HEK293 (cell line): ENCODE results near the gene EPHB3.

ENCODE experiments used
- CTCF ChIA-PET: fragments of 350-600 bp; formaldehyde crosslinking; extraction: SDS; loops from one replicate; lab custom pipeline; 2021; ENCODE audit warnings: antibody characterized with exemption; lab: Yijun Ruan, JAX
- POLR2A ChIA-PET: fragments of 300-600 bp; formaldehyde crosslinking; extraction: SDS; loops from one replicate; lab custom pipeline; 2020; ENCODE audit warnings: antibody characterized with exemption, inconsistent platforms; lab: Yijun Ruan, JAX
- H3K27ac ChIP-seq: fragments of 200-500 bp; sonication (Bioruptor generic); 2 replicates; pipeline ENCODE4 v1.5.1; 2014; ENCODE audit warnings: low read depth, low read length, control low read depth, inconsistent platforms; ENCODE audit errors: extremely low read depth
- H3K36me3 ChIP-seq, 2 experiments: fragments of 200-500 bp in 1 of 2; sonication (Bioruptor generic) in 1 of 2; 1 replicate in 1 of 2; 2 replicates in 1 of 2; pipeline ENCODE4 v1.5.1; 2014 to 2017; ENCODE audit warnings: inconsistent platforms in 2 of 2, low read length in 2 of 2; ENCODE audit not compliant: control insufficient read depth in 2 of 2, insufficient read depth in 1 of 2
- H3K4me1 ChIP-seq: fragments of 200-500 bp; sonication (Bioruptor generic); 2 replicates; pipeline ENCODE4 v1.5.1; 2014; ENCODE audit warnings: mild to moderate bottlenecking, low read length, inconsistent platforms; ENCODE audit not compliant: control insufficient read depth, insufficient read depth
- H3K4me3 ChIP-seq: 2 replicates; pipeline ENCODE4 v1.5.1; 2011; ENCODE audit warnings: low read depth, mild to moderate bottlenecking, control low read depth, low read length, moderate library complexity
- H3K9me3 ChIP-seq: fragments of 200-500 bp; sonication (Bioruptor generic); 2 replicates; pipeline ENCODE4 v1.5.1; 2014; ENCODE audit warnings: low read depth, low read length, inconsistent platforms; ENCODE audit not compliant: control insufficient read depth, insufficient read depth
- HIC1 ChIP-seq: fragments of 450-650 bp; formaldehyde crosslinking; IDR thresholded peaks from 2 replicates; pipeline ENCODE4 v1.5.1; 2016; ENCODE audit warnings: missing biosample characterization, missing genetic modification characterization
- HOXA7 ChIP-seq: sonication (generic); formaldehyde crosslinking; IDR thresholded peaks from 2 replicates; pipeline ENCODE4 v1.8.1; 2022; ENCODE audit warnings: missing genetic modification reagents, borderline replicate concordance
- IKZF3 ChIP-seq: fragments of 450-650 bp; IDR thresholded peaks from 2 replicates; pipeline ENCODE4 v1.5.0; 2018; ENCODE audit warnings: missing biosample characterization, mild to moderate bottlenecking, missing genetic modification characterization, moderate library complexity
- ZBTB10 ChIP-seq: fragments of 450-650 bp; formaldehyde crosslinking; IDR thresholded peaks from 2 replicates; pipeline ENCODE4 v1.5.1; 2016; ENCODE audit warnings: missing biosample characterization, missing genetic modification characterization
- ZBTB26 ChIP-seq: fragments of 450-650 bp; formaldehyde crosslinking; optimal IDR thresholded peaks from 2 replicates; pipeline ENCODE3; 2016; ENCODE audit warnings: missing biosample characterization, mild to moderate bottlenecking, missing genetic modification characterization
- ZBTB8A ChIP-seq: fragments of 450-650 bp; formaldehyde crosslinking; IDR thresholded peaks from 2 replicates; pipeline ENCODE4 v1.5.1; 2016; ENCODE audit warnings: missing biosample characterization, missing genetic modification characterization
- ZEB2 ChIP-seq: fragments of 450-650 bp; formaldehyde crosslinking; IDR thresholded peaks from 2 replicates; pipeline ENCODE4 v1.5.1; 2016; ENCODE audit warnings: missing biosample characterization, missing genetic modification characterization
- ZIC2 ChIP-seq: fragments of 450-650 bp; formaldehyde crosslinking; IDR thresholded peaks from 2 replicates; pipeline ENCODE4 v1.5.1; 2016; ENCODE audit warnings: missing biosample characterization, missing genetic modification characterization
- ZNF112 ChIP-seq: fragments of 450-650 bp; formaldehyde crosslinking; IDR thresholded peaks from 2 replicates; pipeline ENCODE4 v1.5.0; 2017; ENCODE audit warnings: missing biosample characterization, missing genetic modification characterization
- ZNF16 ChIP-seq: fragments of 450-650 bp; formaldehyde crosslinking; IDR thresholded peaks from 2 replicates; pipeline ENCODE4 v1.5.1; 2016; ENCODE audit warnings: low read depth, missing biosample characterization, missing genetic modification characterization
- ZNF175 ChIP-seq: fragments of 450-650 bp; formaldehyde crosslinking; IDR thresholded peaks from 2 replicates; pipeline ENCODE4 v1.5.1; 2016; ENCODE audit warnings: missing biosample characterization, missing genetic modification characterization
- ZNF2 ChIP-seq: fragments of 450-650 bp; formaldehyde crosslinking; IDR thresholded peaks from 2 replicates; pipeline ENCODE4 v1.5.1; 2016; ENCODE audit warnings: missing biosample characterization, missing genetic modification characterization
- ZNF23 ChIP-seq: fragments of 450-650 bp; formaldehyde crosslinking; IDR thresholded peaks from 2 replicates; pipeline ENCODE4 v1.5.1; 2016; ENCODE audit warnings: missing biosample characterization, missing genetic modification characterization, borderline replicate concordance
- ZNF24 ChIP-seq: fragments of 450-650 bp; formaldehyde crosslinking; IDR thresholded peaks from 2 replicates; pipeline ENCODE4 v1.5.1; 2016; ENCODE audit warnings: missing biosample characterization, missing genetic modification characterization
- ZNF248 ChIP-seq: fragments of 450-650 bp; formaldehyde crosslinking; IDR thresholded peaks from 2 replicates; pipeline ENCODE4 v1.5.1; 2017; ENCODE audit warnings: missing biosample characterization, missing genetic modification characterization
- ZNF404 ChIP-seq: fragments of 450-650 bp; formaldehyde crosslinking; IDR thresholded peaks from 2 replicates; pipeline ENCODE4 v1.5.1; 2017; ENCODE audit warnings: missing biosample characterization, missing genetic modification characterization
- ZNF768 ChIP-seq: fragments of 450-650 bp; formaldehyde crosslinking; IDR thresholded peaks from 2 replicates; pipeline ENCODE4 v1.5.1; 2018; ENCODE audit warnings: missing biosample characterization, mild to moderate bottlenecking, missing genetic modification characterization
- ZNF777 ChIP-seq: fragments of 450-650 bp; formaldehyde crosslinking; IDR thresholded peaks from 2 replicates; pipeline ENCODE4 v1.5.1; 2017; ENCODE audit warnings: missing biosample characterization, missing genetic modification characterization, borderline replicate concordance
- ZNF791 ChIP-seq: fragments of 450-650 bp; formaldehyde crosslinking; IDR thresholded peaks from 2 replicates; pipeline ENCODE4 v1.5.1; 2016; ENCODE audit warnings: missing biosample characterization, missing genetic modification characterization
- ZSCAN23 ChIP-seq: fragments of 450-650 bp; formaldehyde crosslinking; IDR thresholded peaks from 2 replicates; pipeline ENCODE4 v1.5.1; 2016; ENCODE audit warnings: missing biosample characterization, missing genetic modification characterization
- TF ChIP-seq, protein P1 (sequence below): fragments of 450-650 bp; formaldehyde crosslinking; IDR thresholded peaks from 2 replicates; pipeline ENCODE4 v1.5.1; 2016; ENCODE audit warnings: missing biosample characterization, missing genetic modification characterization
- TF ChIP-seq, protein P2 (sequence below): fragments of 450-650 bp; formaldehyde crosslinking; IDR thresholded peaks from 2 replicates; pipeline ENCODE4 v1.5.1; 2016; ENCODE audit warnings: missing biosample characterization, missing genetic modification characterization, borderline replicate concordance
- TF ChIP-seq, protein P3 (sequence below): sonication (generic); formaldehyde crosslinking; IDR thresholded peaks from 2 replicates; pipeline ENCODE4 v1.8.1; 2022; ENCODE audit warnings: mild to moderate bottlenecking, moderate library complexity, missing genetic modification reagents

Gene EPHB3

GRCh38 chr3:184561061-184561912 lies at the start of gene EPHB3:
EPHB3 (plus strand) TSS chr3:184561785; CDS start chr3:184562236, 451 bp downstream.
- H3K27ac ChIP-seq, result peak within 1 kb of the TSS; percentile 28; the same call in 1 of the 2 replicates
- H3K36me3 ChIP-seq, result no peaks in the 10 kb centered on the region
- peak within 1 kb of the TSS; percentile 66 for H3K4me3 ChIP-seq
- ChIA-PET POLR2A (interaction anchor here (0.6 to 1.6 kb wide), 16 partner anchors 8 to 251 kb away, joined by 3 to 13 read pairs (median 4); partner anchors contain the start of gene MAGEF1), CTCF (interaction anchor here (0.5 to 2.2 kb wide), 49 partner anchors 9 to 782 kb away, joined by 3 to 25 read pairs (median 4); partner anchors contain the start of gene MAGEF1)
- peaks cover 3% of the 10 kb centered on the region; the same call in 1 of the 2 replicates for H3K4me1 ChIP-seq
- H3K9me3 ChIP-seq, result no peaks in the 10 kb centered on the region
- TF ChIP-seq, protein P1, sequence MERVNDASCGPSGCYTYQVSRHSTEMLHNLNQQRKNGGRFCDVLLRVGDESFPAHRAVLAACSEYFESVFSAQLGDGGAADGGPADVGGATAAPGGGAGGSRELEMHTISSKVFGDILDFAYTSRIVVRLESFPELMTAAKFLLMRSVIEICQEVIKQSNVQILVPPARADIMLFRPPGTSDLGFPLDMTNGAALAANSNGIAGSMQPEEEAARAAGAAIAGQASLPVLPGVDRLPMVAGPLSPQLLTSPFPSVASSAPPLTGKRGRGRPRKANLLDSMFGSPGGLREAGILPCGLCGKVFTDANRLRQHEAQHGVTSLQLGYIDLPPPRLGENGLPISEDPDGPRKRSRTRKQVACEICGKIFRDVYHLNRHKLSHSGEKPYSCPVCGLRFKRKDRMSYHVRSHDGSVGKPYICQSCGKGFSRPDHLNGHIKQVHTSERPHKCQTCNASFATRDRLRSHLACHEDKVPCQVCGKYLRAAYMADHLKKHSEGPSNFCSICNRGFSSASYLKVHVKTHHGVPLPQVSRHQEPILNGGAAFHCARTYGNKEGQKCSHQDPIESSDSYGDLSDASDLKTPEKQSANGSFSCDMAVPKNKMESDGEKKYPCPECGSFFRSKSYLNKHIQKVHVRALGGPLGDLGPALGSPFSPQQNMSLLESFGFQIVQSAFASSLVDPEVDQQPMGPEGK, result peak; percentile 30
- TF ChIP-seq ZNF404 (tag by site-specific recombination) (no peak), ZNF768 (tag by site-specific recombination) (no peak), ZNF24 (peak; percentile 69; the same call in 1 of the 2 replicates), ZBTB8A (tag by site-specific recombination) (peak; percentile 6; the same call in 1 of the 2 replicates), ZNF248 (tag by site-specific recombination) (no peak), ZNF175 (tag by site-specific recombination) (no peak), ZNF112 (tag by site-specific recombination) (no peak), ZBTB26 (peak; percentile 86), ZNF16 (tag by site-specific recombination) (no peak), ZSCAN23 (tag by site-specific recombination) (no peak), ZNF791 (no peak), ZIC2 (tag by site-specific recombination) (peak; percentile 57), IKZF3 (tag by site-specific recombination) (no peak), HIC1 (peak; percentile 81), ZBTB10 (peak; percentile 66), ZNF23 (tag by site-specific recombination) (no peak), ZNF2 (tag by site-specific recombination) (peak; percentile 45; the same call in 1 of the 2 replicates), ZNF777 (tag by site-specific recombination) (0 out of 2 replicates have a peak, but pooled peaks have one; percentile 46), HOXA7 (no peak), ZEB2 (tag by site-specific recombination) (no peak)
- TF ChIP-seq, protein P2, sequence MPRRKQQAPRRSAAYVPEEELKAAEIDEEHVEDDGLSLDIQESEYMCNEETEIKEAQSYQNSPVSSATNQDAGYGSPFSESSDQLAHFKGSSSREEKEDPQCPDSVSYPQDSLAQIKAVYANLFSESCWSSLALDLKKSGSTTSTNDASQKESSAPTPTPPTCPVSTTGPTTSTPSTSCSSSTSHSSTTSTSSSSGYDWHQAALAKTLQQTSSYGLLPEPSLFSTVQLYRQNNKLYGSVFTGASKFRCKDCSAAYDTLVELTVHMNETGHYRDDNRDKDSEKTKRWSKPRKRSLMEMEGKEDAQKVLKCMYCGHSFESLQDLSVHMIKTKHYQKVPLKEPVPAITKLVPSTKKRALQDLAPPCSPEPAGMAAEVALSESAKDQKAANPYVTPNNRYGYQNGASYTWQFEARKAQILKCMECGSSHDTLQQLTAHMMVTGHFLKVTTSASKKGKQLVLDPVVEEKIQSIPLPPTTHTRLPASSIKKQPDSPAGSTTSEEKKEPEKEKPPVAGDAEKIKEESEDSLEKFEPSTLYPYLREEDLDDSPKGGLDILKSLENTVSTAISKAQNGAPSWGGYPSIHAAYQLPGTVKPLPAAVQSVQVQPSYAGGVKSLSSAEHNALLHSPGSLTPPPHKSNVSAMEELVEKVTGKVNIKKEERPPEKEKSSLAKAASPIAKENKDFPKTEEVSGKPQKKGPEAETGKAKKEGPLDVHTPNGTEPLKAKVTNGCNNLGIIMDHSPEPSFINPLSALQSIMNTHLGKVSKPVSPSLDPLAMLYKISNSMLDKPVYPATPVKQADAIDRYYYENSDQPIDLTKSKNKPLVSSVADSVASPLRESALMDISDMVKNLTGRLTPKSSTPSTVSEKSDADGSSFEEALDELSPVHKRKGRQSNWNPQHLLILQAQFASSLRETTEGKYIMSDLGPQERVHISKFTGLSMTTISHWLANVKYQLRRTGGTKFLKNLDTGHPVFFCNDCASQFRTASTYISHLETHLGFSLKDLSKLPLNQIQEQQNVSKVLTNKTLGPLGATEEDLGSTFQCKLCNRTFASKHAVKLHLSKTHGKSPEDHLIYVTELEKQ (tag by site-specific recombination), result no peak
- TF ChIP-seq, protein P3, sequence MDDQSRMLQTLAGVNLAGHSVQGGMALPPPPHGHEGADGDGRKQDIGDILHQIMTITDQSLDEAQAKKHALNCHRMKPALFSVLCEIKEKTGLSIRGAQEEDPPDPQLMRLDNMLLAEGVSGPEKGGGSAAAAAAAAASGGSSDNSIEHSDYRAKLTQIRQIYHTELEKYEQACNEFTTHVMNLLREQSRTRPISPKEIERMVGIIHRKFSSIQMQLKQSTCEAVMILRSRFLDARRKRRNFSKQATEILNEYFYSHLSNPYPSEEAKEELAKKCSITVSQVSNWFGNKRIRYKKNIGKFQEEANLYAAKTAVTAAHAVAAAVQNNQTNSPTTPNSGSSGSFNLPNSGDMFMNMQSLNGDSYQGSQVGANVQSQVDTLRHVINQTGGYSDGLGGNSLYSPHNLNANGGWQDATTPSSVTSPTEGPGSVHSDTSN, result peak; percentile 97; the same call in 1 of the 2 replicates
